Tibial artery (tissue), 4 donors: Measurements from ENCODE around the gene YIPF1.
A peak's percentile ranks its signal among the peaks of the same experiment; 100 is the strongest.

Source experiments
- DNase-seq, 2 donors: peaks; one replicate each; pipeline ENCODE4 v3.0.0-alpha.2; 2019
- H3K27ac ChIP-seq, 2 donors: fragments of 200-600 bp; sonication (generic) in 1 of 2; 1 replicate in 1 of 2; 2 replicates in 1 of 2; pipeline ENCODE4 v1.5.1; 2018 to 2019; ENCODE audit warnings: mild to moderate bottlenecking in 1 of 2
- H3K27me3 ChIP-seq, 2 donors: fragments of 200-600 bp; sonication (generic) in 1 of 2; one replicate each; pipeline versions ENCODE4 v1.5.1 to v1.6.0; 2016 to 2019
- H3K36me3 ChIP-seq, 3 donors: fragments of 200-600 bp; sonication (generic) in 2 of 3; one replicate each; pipeline ENCODE4 v1.5.1; 2016 to 2019; ENCODE audit warnings: mild to moderate bottlenecking in 2 of 3
- H3K4me1 ChIP-seq, 4 donors: fragments of 200-600 bp; sonication (generic) in 2 of 4; 1 replicate in 3 of 4; 2 replicates in 1 of 4; pipeline ENCODE4 v1.5.1; 2016 to 2019
- H3K4me3 ChIP-seq, 2 donors: fragments of 200-600 bp; sonication (generic) in 1 of 2; 1 replicate in 1 of 2; 2 replicates in 1 of 2; pipeline ENCODE4 v1.5.1; 2018 to 2019; ENCODE audit warnings: mild to moderate bottlenecking in 2 of 2
- H3K9me3 ChIP-seq, 3 donors: fragments of 200-600 bp; sonication (generic) in 1 of 3; one replicate each; pipeline ENCODE4 v1.5.1; 2016 to 2019
- CTCF ChIP-seq, 2 experiments: fragments of 200-600 bp in 1 of 2; fragments of 450-650 bp in 1 of 2; IDR thresholded peaks; one replicate each; pipeline ENCODE4 v1.5.1; 2017 to 2019; ENCODE audit warnings: antibody characterized with exemption in 2 of 2, mild to moderate bottlenecking in 1 of 2, moderate library complexity in 1 of 2
- intact Hi-C: fragments of 100-400 bp; cut with DNase I; formaldehyde crosslinking; loops from one replicate; pipeline ENCODE4 v1.15.0; 2023; ENCODE audit warnings: low total_unique reads

The YIPF1 gene

DNA sequence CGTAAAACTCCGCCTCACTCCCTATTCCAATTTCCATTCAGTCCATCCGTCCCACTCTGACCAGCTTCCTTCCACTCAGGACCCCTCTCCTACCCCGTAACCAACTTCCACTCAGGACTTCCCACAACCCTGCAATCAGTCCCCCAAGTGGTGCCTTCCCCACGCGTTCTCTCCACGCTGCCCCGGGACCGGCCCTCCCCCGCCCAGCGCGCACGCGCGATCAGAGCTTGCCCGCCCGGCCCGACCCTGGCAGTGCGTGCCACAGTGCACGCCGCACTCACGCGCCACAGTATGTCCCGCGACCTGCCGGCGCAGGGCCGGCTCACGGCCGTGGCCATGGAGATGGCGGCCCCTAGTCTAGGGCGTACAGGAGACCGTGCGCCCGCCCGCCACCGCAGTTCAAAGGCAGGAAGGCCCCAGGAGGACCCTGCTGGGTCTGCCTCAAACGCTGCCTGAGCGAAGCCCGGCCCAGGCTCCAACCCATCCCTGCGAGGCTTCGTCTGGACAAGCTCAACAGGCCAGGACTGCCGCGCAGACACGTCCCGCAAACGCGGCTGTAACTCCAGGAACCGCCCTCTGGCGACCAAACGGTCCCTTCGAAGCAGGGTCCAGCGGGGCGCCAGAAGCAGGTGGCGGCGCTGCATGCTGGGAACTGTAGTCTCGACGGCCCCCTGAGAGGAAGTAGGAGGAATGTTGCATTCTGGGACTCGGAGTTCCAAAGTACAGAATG lies 51.5 kb downstream of the YIPF1 start, which contains the start of gene NDC1:
TSS of gene NDC1 (minus strand) at position 373 of the 730 bp plus-strand sequence. CDS start at position 338, 35 bp downstream.
- peak; percentile 88 to 92 for DNase-seq
- intact Hi-C loops = no loop called here
- Histone ChIP-seq H3K9me3 (peaks cover 0 to 6% (median 0%) of the 10 kb centered on the region in 3 donors), H3K36me3 (no peaks in the 10 kb centered on the region), H3K27ac (peak within 1 kb of the TSS; percentile 90 to 91), H3K4me1 (peaks cover 0 to 11% (median 4%) of the 10 kb centered on the region in 4 donors), H3K27me3 (no peaks in the 10 kb centered on the region), H3K4me3 (peak within 1 kb of the TSS; percentile 81 to 85)
- TF ChIP-seq CTCF (IDR thresholded peaks at IDR 0.05) = peak in 1 of 2 experiments; percentile 6

DNA sequence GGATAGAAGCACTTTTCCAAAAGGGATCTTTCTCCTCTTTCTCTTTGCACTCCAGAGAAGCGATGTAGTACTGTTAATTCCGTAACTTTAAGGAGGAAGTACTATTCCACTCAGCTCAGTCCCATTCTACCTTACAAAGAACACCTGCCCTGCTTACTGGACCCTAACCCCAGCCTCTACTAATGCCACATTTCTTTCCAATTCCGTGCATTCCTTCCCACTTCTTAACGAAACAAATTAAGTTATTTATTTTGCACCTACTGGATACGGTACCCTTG lies 52.0 kb downstream of the YIPF1 start:
- Histone ChIP-seq H3K36me3 (no peaks in the 10 kb centered on the region), H3K4me1 (peaks cover 0 to 11% (median 4%) of the 10 kb centered on the region in 4 donors), H3K27me3 (no peaks in the 10 kb centered on the region), H3K27ac (peak overlapping the region; percentile 90 to 91), H3K9me3 (peaks cover 0 to 2% (median 0%) of the 10 kb centered on the region in 3 donors), H3K4me3 (peak overlapping the region; percentile 81 to 85)
- no peak for TF ChIP-seq CTCF (IDR thresholded peaks at IDR 0.05)
- intact Hi-C loops = no loop called here
- no peak for DNase-seq

DNA sequence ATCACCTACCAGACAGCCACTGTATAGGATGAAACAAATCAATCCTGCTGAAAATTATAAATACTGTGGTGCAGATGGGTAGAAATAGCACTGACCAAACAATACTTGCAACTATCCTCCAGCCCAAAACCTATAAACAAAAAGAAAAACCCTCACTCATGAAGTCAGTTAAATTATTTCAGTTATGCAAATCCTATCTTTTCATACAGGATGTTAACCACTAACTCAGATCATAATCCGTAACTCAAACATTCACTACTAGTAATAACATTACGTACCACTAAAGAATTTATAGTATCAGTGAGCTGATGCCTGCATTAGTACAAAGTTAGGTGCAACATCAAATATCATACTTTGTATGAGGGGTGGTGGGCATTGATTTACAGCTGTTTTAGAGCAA lies 54.1 kb downstream of the YIPF1 start:
- Histone ChIP-seq H3K4me3 (no peak overlapping the region), H3K4me1 (peaks cover 0 to 11% (median 4%) of the 10 kb centered on the region in 4 donors), H3K9me3 (no peaks in the 10 kb centered on the region), H3K27ac (no peak overlapping the region), H3K27me3 (no peaks in the 10 kb centered on the region), H3K36me3 (peaks cover 0 to 5% (median 0%) of the 10 kb centered on the region in 3 donors)
- no peak for TF ChIP-seq CTCF (IDR thresholded peaks at IDR 0.05)
- intact Hi-C loops = no loop called here
- no peak for DNase-seq

DNA sequence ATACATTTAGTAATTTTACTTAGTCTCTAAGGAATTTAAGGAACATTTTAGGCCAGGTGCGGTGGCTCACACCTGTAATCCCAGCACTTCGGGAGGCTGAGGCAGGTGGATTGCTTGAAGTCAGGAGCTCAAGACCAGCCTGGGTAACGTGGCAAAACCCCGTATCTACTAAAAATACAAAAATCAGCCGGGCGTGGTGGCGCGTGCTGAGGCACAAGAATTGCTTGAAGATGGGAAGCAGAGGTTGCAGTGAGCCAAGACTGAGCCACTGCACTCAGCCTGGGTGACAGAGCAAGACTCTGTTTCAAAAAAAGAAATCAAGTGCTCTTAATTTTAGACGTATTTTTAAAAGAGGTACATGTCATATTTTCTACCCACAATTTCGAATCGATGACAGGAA lies 54.8 kb downstream of the YIPF1 start:
- no peak for DNase-seq
- Histone ChIP-seq H3K27ac (no peak overlapping the region), H3K9me3 (no peaks in the 10 kb centered on the region), H3K36me3 (peaks cover 0 to 12% (median 2%) of the 10 kb centered on the region in 3 donors), H3K4me3 (no peak overlapping the region), H3K27me3 (no peaks in the 10 kb centered on the region), H3K4me1 (peaks cover 0 to 11% (median 4%) of the 10 kb centered on the region in 4 donors)
- no peak for TF ChIP-seq CTCF (IDR thresholded peaks at IDR 0.05)
- intact Hi-C loops = no loop called here

GRCh38 chr1:53833393-53833792 lies 56.2 kb downstream of the YIPF1 start:
- Histone ChIP-seq H3K27ac (no peak overlapping the region), H3K4me1 (peaks cover 0 to 11% (median 4%) of the 10 kb centered on the region in 4 donors), H3K36me3 (peaks cover 0 to 14% (median 4%) of the 10 kb centered on the region in 3 donors), H3K27me3 (no peaks in the 10 kb centered on the region), H3K4me3 (no peak overlapping the region), H3K9me3 (no peaks in the 10 kb centered on the region)
- DNase-seq = no peak
- intact Hi-C loops = no loop called here
- no peak for TF ChIP-seq CTCF (IDR thresholded peaks at IDR 0.05)
